ENCODE data around the gene GAA.

DNA sequence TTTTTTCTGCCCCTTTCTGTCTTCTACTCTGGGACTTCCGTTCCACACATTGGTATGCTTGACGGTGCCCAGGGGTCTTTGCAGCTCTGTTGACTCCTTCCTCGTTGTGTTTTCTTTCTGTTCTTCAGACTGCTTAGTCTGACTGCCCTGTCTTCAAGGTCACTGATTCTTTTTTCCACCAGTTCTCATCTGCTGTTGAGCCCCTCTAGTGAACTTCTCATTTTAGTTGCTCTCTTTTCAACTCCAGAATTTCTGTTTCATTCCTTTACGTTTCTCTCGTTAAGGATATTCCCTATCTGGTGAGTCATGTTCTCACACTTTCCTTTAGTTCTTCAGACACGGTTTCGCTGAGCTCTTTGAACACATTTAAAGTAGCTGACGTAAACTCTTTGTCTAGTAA lies 13.8 kb downstream of the GAA start:
- TF ChIP-seq, protein P1, sequence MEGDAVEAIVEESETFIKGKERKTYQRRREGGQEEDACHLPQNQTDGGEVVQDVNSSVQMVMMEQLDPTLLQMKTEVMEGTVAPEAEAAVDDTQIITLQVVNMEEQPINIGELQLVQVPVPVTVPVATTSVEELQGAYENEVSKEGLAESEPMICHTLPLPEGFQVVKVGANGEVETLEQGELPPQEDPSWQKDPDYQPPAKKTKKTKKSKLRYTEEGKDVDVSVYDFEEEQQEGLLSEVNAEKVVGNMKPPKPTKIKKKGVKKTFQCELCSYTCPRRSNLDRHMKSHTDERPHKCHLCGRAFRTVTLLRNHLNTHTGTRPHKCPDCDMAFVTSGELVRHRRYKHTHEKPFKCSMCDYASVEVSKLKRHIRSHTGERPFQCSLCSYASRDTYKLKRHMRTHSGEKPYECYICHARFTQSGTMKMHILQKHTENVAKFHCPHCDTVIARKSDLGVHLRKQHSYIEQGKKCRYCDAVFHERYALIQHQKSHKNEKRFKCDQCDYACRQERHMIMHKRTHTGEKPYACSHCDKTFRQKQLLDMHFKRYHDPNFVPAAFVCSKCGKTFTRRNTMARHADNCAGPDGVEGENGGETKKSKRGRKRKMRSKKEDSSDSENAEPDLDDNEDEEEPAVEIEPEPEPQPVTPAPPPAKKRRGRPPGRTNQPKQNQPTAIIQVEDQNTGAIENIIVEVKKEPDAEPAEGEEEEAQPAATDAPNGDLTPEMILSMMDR (IDR thresholded peaks at IDR 0.05) = no peak
- no peak for TF ChIP-seq POLR2AphosphoS5 (IDR thresholded peaks at IDR 0.05)

All from gastroesophageal sphincter (tissue), 3 donors.